Thyroid gland (tissue), 4 donors: Measurements from ENCODE around the gene ZNF620. TPM values are rescaled to one million over a fixed set of nuclear protein-coding genes. Genes with fewer than 3 reads are reported as not detected.
"Not testable (repeated sequence)": the region's sequence is repeated elsewhere in the genome, so short reads cannot be mapped to it uniquely, and the experiment has no call there.

ENCODE experiments used
- DNase-seq, 2 donors: peaks; one replicate each; pipeline ENCODE4 v3.0.0-alpha.2; 2019
- H3K27ac ChIP-seq, 3 donors: fragments of 200-600 bp; sonication (generic); 1 replicate in 2 of 3; 2 replicates in 1 of 3; pipeline ENCODE4 v1.5.1; 2016 to 2019; ENCODE audit warnings: mild to moderate bottlenecking in 1 of 3, moderate library complexity in 1 of 3
- H3K27me3 ChIP-seq: fragments of 200-600 bp; sonication (generic); one replicate; pipeline ENCODE4 v1.5.1; 2019
- H3K36me3 ChIP-seq, 2 donors: fragments of 200-600 bp; sonication (generic); one replicate each; pipeline ENCODE4 v1.5.1; 2016 to 2019
- H3K4me1 ChIP-seq, 2 donors: fragments of 200-600 bp; sonication (generic); one replicate each; pipeline ENCODE4 v1.5.1; 2017 to 2019
- H3K4me3 ChIP-seq, 3 donors: fragments of 200-600 bp; sonication (generic); replicated peaks in 1 of 3; 1 replicate in 2 of 3; 2 replicates in 1 of 3; pipeline ENCODE4 v1.5.1; 2016; ENCODE audit warnings: mild to moderate bottlenecking in 1 of 3
- H3K9me3 ChIP-seq: fragments of 200-600 bp; sonication (generic); one replicate; pipeline ENCODE4 v1.5.1; 2017
- CTCF ChIP-seq, 6 experiments: fragments of 200-600 bp in 3 of 6; fragments of 450-650 bp in 3 of 6; sonication (generic) in 3 of 6; IDR thresholded peaks; one replicate each; pipeline ENCODE4 v1.5.1; 2016 to 2019; ENCODE audit warnings: antibody characterized with exemption in 6 of 6, mild to moderate bottlenecking in 2 of 6, inconsistent platforms in 1 of 6, moderate library complexity in 1 of 6
- POLR2A ChIP-seq, 2 donors: fragments of 450-650 bp; IDR thresholded peaks; one replicate each; pipeline ENCODE4 v1.6.1; 2017; ENCODE audit warnings: antibody characterized with exemption in 2 of 2, mild to moderate bottlenecking in 2 of 2, moderate library complexity in 1 of 2
- WGBS, 2 donors: methylation state at CpG; one replicate each; pipeline ENCODE4 v1.1.5; 2017; 5-methylcytosine and 5-hydroxymethylcytosine counted together
- intact Hi-C: fragments of 100-400 bp; cut with DNase I; formaldehyde crosslinking; loops from one replicate; pipeline ENCODE4 v1.15.1; 2023
- total RNA-seq, 4 donors: library from RNA; depleted of rRNA; stranded (reverse); fragments of >200 nt; gene quantifications; one replicate each; pipeline ENCODE4 v1.2.3, GENCODE V29; 2016

Gene ZNF620
- total RNA-seq, 4 donors from 2014 or later = 5.6 to 8.6 (median 7.0) TPM

- H3K4me1 ChIP-seq = no peaks in the 10 kb centered on the region
- no peak overlapping the region for H3K27ac ChIP-seq
- 97 to 98% methylated on average over 5 of the region's 5 CpGs for WGBS, 2 donors
- H3K4me3 ChIP-seq = no peak overlapping the region
- H3K36me3 ChIP-seq = peaks cover 36 to 49% of the 10 kb centered on the region in 2 donors
- H3K9me3 ChIP-seq = no peaks in the 10 kb centered on the region
- no peaks in the 10 kb centered on the region for H3K27me3 ChIP-seq
- DNase-seq = no peak
- TF ChIP-seq POLR2A (IDR thresholded peaks at IDR 0.05) = no peak
- no peak for TF ChIP-seq CTCF (IDR thresholded peaks at IDR 0.05)
- intact Hi-C loops = no loop called here
Measured at GRCh38 chr3:40532252-40532651, 26.4 kb downstream of the ZNF620 start.

GRCh38 chr3:40534283-40534682 is 28.4 kb downstream of the ZNF620 start:
- TF ChIP-seq CTCF (IDR thresholded peaks at IDR 0.05) (no peak), POLR2A (IDR thresholded peaks at IDR 0.05) (no peak)
- Histone ChIP-seq H3K4me1 (no peaks in the 10 kb centered on the region), H3K4me3 (no peak overlapping the region), H3K27ac (no peak overlapping the region), H3K27me3 (no peaks in the 10 kb centered on the region), H3K36me3 (peaks cover 33 to 49% of the 10 kb centered on the region in 2 donors), H3K9me3 (no peaks in the 10 kb centered on the region)
- no peak for DNase-seq
- intact Hi-C loops = no loop called here

- no peak for DNase-seq
- H3K9me3 ChIP-seq = no peaks in the 10 kb centered on the region
- no peaks in the 10 kb centered on the region for H3K4me1 ChIP-seq
- H3K36me3 ChIP-seq = no peaks in the 10 kb centered on the region
- intact Hi-C loops = no loop called here
- TF ChIP-seq CTCF (IDR thresholded peaks at IDR 0.05) = no peak
- TF ChIP-seq POLR2A (IDR thresholded peaks at IDR 0.05) = no peak
- WGBS, 2 donors = 41 to 68% methylated on average over 1 of the region's 1 CpG
- H3K27me3 ChIP-seq = no peaks in the 10 kb centered on the region
- no peak overlapping the region for H3K27ac ChIP-seq
- H3K4me3 ChIP-seq = no peak overlapping the region
Measured at GRCh38 chr3:40546816-40547215, 41.0 kb downstream of the ZNF620 start.

- DNase-seq = no peak
- H3K27ac ChIP-seq = no peak overlapping the region
- no peaks in the 10 kb centered on the region for H3K4me1 ChIP-seq
- H3K4me3 ChIP-seq = no peak overlapping the region
- H3K36me3 ChIP-seq = no peaks in the 10 kb centered on the region
- no peaks in the 10 kb centered on the region for H3K27me3 ChIP-seq
- 95 to 100% methylated on average over 1 of the region's 1 CpG for WGBS, 2 donors
- intact Hi-C loops = no loop called here
- no peaks in the 10 kb centered on the region for H3K9me3 ChIP-seq
- TF ChIP-seq POLR2A (IDR thresholded peaks at IDR 0.05) = no peak
- no peak for TF ChIP-seq CTCF (IDR thresholded peaks at IDR 0.05)
Measured at GRCh38 chr3:40550167-40550566, 44.3 kb downstream of the ZNF620 start.

- WGBS, 2 donors = 71 to 75% methylated on average over 7 of the region's 7 CpGs
- Histone ChIP-seq H3K27me3 (no peaks in the 10 kb centered on the region), H3K27ac (no peak overlapping the region), H3K36me3 (no peaks in the 10 kb centered on the region), H3K4me3 (no peak overlapping the region), H3K9me3 (no peaks in the 10 kb centered on the region), H3K4me1 (no peaks in the 10 kb centered on the region)
- no peak for DNase-seq
- TF ChIP-seq CTCF (IDR thresholded peaks at IDR 0.05) (no peak), POLR2A (IDR thresholded peaks at IDR 0.05) (no peak)
- intact Hi-C loops = no loop called here
Measured at GRCh38 chr3:40557575-40558161, 51.8 kb downstream of the ZNF620 start.

- H3K36me3 ChIP-seq, intact Hi-C loops, H3K27ac ChIP-seq, H3K4me1 ChIP-seq, H3K9me3 ChIP-seq, H3K27me3 ChIP-seq, DNase-seq, H3K4me3 ChIP-seq: not testable (repeated sequence)
- WGBS, 2 donors = 87% methylated on average over 9 of the region's 9 CpGs
Measured at GRCh38 chr3:40562482-40562881, 56.6 kb downstream of the ZNF620 start.

GRCh38 chr3:40565629-40566028 is 59.8 kb downstream of the ZNF620 start:
- DNase-seq, H3K9me3 ChIP-seq, H3K27ac ChIP-seq, H3K36me3 ChIP-seq, H3K4me1 ChIP-seq, H3K27me3 ChIP-seq, H3K4me3 ChIP-seq, intact Hi-C loops: not testable (repeated sequence)
- 80 to 84% methylated on average over 5 of the region's 5 CpGs for WGBS, 2 donors
